Central memory CD4-positive, alpha-beta T cell (primary cell): ENCODE measurements around the gene LRRC8C.
"Not testable (repeated sequence)": the region's sequence is repeated elsewhere in the genome, so short reads cannot be mapped to it uniquely, and the experiment has no call there.

ENCODE experiments used
- DNase-seq: peaks from one replicate; pipeline ENCODE4 v3.0.0; 2022

The LRRC8C gene

DNA sequence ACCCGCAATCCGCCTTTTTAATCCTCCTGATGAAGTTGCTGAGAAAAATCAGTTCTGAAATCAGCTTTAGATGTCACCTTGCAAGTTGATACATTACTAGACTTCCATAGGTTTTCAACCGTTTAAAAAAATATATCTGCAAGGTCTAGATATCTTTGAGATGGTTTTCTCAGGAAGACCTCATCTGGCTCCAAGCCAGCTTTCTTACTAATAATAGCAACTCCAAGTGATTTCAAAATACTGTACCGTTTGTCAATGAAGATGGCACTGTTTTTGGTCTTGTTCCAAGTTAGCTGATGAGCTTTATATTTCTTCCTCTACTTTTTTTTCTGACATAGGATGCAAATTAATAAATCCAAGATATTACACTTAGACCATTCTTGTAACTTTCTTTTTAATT is 40.3 kb downstream of the LRRC8C start:
- no peak for DNase-seq

DNA sequence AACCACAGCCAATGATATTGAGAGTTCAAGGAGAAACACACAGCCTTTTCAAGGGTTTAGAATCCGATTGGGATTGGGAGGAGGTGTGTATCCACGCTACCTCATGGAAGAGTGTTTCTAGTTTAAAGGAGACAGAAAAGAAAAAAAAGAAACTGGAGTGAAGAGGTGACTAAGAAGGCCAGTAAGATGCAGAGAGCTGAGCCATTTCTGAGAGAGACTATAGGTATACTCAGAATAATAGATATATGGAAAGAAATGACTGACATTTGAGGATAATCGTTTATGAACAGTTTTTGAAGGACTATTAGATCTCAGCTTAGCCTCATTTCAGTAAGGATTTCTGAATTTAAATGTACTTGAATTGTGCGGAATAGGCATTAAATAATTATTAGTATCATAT is 42.8 kb downstream of the LRRC8C start:
- no peak for DNase-seq

DNA sequence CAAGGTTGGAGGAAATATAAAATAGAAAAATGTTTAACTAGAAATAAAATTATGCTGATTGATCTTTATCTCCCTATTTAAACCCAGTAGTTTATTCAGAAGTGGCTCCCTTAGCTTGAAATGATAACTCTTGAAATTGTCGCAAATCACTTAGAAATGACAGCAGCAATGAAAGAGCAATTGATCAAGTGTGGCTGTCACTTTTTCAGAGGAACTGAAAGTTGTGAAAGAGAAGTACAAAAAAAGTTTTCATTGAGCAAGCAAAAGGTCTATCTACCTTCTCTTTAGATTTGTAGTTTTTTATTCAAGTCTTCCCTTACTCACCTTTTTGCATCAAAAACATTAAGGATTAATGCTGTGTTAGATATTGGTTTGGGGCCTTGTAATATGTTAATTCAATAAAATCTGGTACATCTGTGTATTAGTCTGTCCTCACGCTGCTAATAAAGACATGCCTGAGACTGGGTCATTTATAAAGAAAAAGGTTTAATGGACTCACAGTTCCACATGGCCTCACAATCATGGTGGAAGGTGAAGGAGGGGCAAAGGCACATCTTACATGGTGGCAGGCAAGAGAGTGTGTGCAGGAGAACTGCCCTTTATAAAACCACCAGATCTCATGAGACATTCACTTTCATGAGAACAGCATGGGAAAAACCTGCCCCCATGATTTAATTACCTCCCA is 48.3 kb downstream of the LRRC8C start:
- DNase-seq, result no peak

DNA sequence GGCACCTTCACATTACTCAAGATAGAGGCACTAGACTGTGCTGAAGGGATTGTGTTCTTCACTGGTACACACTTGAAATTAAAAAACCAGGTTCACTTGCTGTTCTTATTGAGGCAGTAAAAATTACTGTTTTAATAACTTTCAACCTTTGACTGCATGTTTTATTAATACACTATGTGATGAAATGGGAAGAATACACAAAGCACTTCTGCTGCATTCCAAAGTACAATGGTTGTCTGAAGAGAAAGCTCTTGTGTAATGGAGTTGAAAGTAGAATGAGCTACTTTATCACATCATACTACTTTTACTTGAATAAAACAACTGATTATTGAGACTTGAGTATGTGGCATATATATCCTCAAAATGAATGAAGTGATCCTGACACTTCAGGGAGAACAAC is 49.7 kb downstream of the LRRC8C start:
- DNase-seq, result no peak

DNA sequence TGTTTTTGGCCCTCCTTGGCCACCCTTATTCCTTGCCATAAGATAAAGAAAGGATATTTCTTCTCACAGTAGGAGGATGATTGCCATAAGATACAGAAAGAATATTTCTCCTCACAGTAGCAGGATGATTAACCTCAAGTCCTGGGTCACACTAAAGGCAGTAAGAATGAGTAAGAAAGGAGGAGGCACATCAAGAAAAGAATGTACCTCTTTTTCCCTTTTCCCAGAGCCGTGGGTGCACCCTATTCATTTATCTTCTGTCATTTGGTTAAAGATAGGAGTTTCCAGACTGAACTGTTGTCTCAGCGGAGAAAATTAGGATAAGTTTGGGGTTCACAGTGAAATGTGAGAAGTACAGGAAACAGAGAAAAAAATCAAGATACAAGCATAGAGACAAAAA is 52.5 kb downstream of the LRRC8C start:
- no peak for DNase-seq

DNA sequence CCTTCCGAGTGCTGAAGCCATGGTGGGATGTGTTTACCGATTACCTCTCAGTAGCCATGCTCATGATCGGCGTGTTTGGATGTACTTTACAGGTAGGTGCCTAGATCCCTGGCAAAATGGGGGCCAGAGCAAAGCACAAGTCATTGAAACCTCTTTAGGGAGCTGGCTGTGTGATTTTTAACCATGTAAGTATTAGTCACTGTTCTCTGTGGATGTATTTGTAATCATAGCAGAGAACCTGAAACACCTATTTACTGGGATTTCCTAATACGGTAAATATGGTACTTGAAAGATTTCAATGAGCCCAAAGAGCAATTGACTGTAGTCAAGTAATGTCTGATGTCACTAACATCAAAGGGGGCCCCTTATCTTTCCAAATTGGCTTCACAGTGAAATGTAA is 53.6 kb downstream of the LRRC8C start:
- no peak for DNase-seq

DNA sequence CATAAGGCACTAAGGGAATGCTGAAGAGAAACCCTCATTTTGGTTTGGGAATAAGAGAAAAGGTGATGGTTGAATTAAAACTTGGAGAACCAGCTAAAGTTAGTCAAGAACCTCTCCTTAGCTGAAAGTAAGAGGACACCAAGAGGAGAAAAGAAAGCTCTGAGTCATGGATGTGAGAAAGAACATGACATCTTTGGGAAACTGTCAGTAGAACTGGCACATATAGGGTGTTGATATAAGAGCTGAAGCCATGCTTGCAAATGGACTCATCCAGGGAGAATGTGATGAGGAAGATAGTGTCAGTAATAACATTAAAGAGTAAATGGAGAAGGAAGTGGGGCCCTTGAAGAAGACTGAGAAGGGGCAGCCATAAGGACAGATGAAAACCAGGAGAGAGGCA is 54.3 kb downstream of the LRRC8C start:
- no peak for DNase-seq

DNA sequence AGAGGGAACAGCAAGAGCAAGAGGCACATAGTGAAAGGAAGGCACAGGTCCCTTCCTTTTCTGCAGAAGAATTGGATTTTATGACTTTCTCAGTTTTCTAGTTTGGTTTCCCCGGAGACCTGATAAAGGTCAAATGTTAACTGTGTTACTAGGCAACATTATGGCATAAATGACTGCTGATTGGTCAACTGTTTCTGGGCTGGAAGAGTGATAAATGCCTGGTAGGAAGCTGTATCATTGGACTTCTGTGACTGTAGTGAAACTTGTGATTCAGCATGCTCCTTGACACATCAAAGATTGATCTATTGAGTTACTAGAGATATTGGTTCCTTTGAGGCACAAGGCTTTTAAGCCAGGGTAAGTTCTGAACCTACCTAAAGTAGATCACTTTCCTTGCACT is 55.7 kb downstream of the LRRC8C start:
- no peak for DNase-seq

DNA sequence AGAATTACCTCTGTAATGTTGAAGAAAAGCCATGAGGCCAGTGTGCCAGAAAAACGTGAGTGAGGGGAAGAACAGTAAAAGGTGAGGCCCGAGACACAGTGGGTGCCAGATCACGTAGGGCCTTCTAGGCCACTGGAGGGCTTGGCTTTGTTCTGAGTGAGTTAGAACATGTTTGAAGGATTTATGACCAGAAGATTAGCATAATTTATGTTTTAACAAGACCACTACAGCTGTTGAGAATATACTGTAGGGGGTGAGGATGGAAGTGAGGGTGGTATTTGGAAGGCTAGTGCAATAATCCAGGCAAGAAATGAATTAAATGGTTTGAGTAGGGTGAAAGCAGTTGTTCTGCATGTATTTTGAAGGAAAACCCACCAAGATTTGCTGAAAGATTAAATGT is 56.3 kb downstream of the LRRC8C start:
- DNase-seq, result no peak

DNA sequence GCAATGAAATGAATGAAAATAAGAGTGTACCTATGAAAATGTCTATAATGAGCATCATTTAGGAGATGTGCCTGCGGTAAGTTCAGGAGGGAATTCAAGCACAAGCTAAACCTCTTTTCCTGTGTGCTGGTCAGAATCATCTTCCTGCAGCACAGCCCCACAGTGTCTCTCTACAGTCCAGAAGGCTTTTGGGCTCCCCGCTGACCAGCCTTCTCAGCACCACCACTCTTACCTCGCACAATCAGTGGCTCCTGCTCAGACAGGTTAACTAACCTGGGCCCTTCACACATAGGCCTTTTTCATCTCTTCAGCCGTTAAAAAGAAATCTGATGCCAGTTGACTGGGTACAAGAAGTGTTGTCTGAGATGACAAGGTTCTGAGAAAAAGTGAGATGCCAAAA is 57.7 kb downstream of the LRRC8C start:
- no peak for DNase-seq

DNA sequence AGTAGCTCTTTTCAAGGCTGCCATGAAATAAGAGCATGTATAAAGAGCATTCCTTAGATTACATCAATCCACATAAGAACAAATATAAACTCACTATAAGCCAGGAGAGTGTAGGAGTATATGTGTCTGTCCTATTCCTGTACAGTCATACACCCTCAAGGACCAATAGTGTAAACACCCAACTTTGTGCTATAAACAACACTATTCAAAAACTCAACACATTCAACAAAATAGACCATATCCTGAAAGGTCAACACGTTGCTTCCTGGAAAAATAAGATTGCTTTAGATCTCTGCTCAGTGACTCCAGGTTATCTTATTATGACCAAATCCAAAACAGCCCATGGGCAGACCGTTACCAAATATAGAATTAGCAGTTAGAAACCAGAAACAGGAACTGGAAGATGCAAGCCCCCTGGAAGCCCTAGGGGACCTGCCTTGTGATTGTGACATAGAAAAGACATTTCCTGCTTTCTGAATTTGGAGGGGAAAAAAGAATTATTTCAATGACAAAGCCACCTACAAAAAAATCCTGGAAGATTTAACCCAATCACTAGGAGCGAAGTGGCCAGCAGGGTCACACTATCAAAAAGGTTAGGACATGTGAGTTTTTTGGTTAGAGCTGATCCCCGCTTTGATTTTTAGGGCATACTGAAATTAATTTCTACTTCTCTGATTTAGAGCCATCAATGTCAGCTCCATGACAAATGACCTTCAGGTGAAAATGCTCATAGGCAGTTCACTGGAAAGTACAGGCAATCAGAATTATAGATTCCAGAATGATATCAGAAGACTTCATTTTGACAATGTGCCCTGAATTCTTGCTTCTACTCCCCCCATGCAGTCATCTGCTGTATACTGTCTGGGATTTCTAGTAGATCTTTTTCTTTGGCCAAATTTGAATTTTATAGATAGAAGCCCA is 59.9 kb downstream of the LRRC8C start:
- no peak for DNase-seq

DNA sequence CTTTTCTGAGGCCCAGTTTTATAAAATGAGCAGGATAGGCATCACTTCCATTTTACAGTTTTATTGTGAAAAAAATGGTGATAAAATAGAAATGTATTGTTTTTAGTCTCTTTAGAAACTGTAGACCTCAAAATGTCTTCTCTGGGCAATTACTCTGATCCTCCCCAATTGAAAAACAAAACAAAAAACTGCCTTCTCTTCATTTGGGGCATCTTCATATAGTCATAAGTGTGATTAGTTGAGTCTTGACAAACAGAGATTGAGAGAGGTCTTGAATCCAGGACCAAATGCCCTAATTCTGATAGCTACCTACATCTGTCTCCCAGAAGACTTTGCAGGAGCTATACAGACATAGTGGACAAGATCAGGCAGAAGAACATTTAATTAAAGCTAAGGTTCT is 62.9 kb downstream of the LRRC8C start:
- no peak for DNase-seq

DNA sequence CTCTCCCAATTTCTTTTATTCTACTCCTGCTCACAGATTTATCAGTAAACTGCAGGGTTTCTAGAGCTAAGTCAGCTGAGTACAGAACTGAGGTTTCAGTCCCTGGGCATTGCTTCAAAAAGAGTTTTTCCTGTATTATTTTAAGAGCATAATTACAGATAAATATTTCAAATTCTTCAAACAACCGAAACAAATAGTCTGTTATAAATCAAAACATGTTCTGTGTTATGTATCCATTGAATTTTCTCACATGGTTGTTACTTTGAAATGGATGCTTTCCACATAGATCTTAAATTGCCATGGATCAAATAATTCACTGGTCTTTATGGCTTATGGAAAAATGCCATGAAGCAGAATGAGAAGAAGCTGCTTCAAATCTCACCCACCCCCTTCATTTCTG is 64.5 kb downstream of the LRRC8C start:
- no peak for DNase-seq

DNA sequence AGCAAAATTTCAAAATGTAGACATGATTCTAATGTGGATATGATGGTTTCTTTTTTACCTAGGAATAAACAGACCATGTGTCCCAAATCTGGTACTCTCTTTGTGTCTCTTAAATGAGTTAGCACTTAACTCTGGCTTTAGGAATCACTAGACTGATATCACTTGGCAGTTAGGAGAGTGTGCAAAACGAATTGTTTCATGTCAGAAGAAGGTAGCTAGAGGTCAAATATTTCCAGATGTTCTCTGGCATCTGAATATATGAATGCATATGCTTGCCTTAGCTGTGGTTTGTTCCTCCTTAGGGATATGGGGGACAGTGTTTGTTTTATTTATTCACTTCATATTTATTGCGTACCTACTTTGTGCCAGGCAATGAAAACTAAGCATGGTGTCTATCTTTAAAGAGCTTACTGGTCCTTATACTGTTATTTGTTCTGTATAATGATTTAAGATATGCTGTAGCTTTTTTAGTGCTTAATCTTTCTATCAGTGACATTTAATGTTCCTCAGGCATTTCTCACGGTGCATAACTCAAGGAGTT is 65.2 kb downstream of the LRRC8C start:
- DNase-seq, result no peak

DNA sequence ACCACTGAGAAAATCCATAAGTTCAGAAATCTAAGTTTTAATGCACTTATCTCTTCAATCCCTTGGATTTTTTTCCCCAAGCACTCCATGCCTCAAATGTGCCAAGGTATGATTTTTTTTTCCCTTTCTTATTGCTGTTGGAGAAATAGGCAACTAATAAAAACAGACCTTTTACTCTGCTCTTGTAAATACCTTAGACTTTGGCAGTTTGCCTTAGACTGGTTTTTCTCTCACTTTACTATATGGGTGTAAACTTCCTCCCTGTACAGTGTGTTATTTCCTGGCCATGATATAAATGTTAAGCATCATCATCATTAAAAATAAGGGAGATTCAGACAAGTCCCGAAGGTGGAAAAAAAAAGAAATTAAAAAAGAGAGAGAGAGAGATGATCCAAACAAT is 65.7 kb downstream of the LRRC8C start:
- no peak for DNase-seq

DNA sequence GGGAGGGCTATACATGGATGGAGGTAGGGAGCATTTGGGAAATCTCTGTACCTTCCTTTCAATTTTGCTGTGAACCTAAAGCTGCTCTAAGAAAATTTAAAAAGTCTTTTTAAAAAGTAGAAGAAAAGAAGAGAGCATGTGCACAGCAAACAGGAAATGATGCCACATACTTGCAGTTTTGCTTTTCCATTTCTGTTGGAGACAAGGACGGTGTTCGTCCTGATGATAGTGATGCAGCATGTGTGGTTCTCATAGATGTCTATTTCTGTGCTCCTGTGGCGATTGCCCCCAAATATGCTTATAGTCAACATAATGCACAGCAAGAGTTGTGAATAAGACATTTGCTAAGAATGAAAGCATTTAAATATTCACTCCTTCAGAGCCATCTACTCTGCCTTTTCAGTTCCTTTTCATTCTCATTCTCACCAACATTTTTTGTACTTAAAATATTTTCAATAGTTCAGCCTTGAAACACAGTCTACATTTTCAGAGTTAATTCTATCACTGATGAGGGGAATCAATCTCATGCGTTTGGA is 66.6 kb downstream of the LRRC8C start:
- DNase-seq, result no peak

DNA sequence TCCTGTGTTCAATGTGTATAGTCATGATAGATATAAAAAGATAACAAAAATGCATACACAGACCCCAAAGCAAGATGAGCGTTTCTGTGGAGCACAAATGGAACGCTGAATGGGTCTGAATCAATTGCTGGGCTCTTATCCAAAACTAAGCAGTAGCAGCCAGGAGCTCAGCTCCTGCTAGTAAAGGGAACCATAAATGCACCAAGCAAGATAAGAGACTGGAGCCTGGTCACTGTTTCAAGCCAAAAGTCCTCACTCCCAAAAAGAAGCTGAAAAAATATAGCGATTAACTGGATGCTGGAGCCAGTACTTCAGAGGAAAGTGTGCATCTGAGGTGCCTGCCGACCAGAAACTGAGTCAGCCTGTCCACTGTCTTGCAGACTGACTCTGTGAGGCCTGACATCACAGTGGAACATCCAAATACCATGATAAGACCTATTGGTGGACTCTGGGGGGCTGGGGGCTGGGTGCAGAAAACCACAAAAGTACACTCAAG is 68.9 kb downstream of the LRRC8C start:
- no peak for DNase-seq

DNA sequence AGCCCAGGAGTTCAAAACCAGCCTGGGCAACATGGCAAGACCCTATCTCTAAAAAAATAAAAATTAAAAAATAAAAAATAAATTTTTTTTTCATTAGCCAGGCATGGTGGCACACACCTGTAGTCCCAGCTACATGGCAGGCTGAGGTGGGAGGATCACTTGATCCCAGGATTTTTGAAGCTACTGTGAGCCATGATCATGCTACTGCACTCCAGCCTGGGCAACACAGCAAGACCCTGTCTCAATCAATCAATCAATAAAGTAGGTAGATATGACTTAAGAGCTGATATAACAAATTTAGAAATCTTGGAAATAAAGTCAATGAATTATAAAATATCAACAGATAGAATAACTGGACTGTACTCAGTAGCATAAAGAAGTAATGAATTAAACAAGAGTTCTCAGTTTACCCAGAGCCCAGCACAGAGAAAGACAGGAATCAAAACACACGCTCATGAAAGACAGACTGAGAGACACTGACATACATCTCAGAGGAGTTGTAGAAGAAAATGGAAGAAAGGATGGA is 69.7 kb downstream of the LRRC8C start:
- DNase-seq, result no peak

DNA sequence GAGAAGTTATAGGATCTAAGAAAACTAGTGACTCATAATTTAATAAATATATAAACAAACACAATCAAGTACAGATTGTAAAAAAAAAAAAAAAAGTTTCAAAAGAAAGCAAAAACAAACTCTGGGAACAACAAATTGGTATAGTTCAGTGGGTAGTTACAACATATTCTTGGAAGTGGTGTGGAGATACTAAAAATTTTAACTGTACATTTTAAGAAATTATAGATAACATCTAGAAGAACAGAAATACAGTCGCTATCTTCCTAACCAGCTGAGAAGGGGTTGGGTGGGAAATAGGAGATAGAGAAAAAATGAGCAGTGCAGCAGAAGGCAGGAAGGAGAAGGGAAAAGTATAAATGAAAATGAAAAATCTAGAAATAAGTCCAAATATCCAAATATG is 70.5 kb downstream of the LRRC8C start:
- DNase-seq, result no peak

DNA sequence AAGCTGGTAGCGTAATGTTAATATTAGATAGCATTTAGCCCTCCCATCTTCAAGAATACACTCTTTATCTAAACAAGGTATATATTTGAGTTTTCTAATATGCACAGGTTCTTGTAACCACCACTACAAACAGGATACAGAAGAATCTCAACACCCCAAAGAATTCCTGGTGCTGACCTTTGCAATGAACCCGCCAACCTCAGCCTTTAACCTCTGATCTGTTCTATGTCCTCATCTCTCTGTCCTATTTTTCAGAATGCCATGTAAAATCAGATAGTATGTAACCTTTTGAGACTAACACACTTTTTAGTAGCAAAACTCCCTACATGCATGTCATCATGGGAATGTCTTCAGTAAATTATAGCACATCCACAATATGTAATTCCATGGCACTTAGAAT is 71.1 kb downstream of the LRRC8C start:
- no peak for DNase-seq

DNA sequence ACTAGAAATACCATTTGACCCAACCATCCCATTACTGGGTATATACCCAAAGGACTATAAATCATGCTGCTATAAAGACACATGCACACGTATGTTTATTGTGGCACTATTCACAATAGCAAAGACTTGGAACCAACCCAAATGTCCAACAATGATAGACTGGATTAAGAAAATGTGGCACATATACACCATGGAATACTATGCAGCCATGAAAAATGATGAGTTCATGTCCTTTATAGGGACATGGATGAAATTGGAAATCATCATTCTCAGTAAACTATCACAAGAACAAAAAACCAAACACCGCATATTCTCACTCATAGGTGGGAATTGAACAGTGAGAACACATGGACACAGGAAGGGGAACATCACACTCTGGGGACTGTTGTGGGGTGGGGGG is 72.0 kb downstream of the LRRC8C start:
- DNase-seq, result not testable (repeated sequence)

DNA sequence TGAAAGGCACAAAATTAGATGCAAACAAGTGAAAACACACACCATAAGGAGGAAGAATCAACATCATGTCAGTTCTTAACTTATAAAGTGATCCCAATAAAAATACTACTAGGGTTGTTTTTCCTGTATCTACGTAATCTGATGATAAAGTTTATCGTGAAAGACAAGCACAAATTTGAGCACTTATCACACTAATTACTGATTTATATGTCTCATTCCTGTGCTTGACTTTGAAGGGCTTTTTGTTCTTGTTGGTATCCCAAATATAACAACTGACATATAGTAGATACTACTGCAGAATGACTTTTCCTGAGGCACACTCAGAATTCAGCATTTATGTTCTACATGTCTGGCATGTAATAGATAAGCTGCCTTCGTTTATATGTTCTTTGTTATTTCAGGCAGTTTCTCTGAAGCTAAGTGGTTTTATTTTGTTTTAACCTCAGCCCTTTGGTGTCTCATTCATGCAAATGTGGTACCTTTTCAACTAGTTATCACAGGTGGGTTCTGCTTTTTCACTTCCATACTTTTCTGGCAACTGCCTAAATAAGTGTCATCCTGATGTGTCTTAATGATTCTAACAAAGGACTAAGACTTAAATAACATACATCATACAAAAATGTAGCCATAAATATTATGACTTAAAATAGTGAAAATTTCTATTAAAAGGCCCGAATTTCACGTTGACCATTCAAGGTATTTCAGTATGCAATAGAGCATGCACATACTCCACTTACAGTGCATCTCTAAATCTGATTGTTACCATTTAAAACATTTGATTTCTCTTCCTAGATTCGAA is 73.2 kb downstream of the LRRC8C start:
- no peak for DNase-seq

DNA sequence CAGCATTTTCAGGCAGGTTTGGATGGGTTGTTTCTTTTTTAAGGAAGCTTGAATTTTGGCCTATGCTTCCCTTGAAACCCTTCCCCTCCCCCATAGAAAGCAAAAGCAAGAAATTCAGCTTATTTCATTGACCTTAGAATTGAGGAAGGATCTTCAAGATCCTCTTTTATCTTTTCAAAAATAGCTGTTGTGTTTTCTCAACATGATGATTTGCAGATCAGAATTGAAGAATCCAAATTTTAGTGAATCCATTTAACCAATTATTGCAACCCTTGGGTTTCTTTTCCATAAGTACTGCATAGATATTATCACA is 73.7 kb downstream of the LRRC8C start:
- no peak for DNase-seq
